Vagina (tissue), 2 donors: Measurements from ENCODE around the gene DNASE1L3. TPM values are rescaled to one million over a fixed set of nuclear protein-coding genes. Genes with fewer than 3 reads are reported as not detected.
A peak's percentile ranks its signal among the peaks of the same experiment; 100 is the strongest.

Experiments
- DNase-seq, 2 donors: peaks; one replicate each; pipeline ENCODE4 v3.0.0-alpha.2; 2017; ENCODE audit errors: extremely low spot score in 2 of 2
- H3K27ac ChIP-seq: fragments of 200-600 bp; sonication (generic); one replicate; pipeline ENCODE4 v1.5.1; 2019
- H3K27me3 ChIP-seq: fragments of 200-600 bp; sonication (generic); one replicate; pipeline ENCODE4 v1.5.1; 2019
- H3K36me3 ChIP-seq, 2 donors: fragments of 200-600 bp; sonication (generic); one replicate each; pipeline ENCODE4 v1.5.1; 2017 to 2019
- H3K4me1 ChIP-seq: fragments of 200-600 bp; sonication (generic); one replicate; pipeline ENCODE4 v1.5.1; 2019
- H3K4me3 ChIP-seq, 2 donors: fragments of 200-600 bp; sonication (generic); 1 replicate in 1 of 2; 2 replicates in 1 of 2; pipeline ENCODE4 v1.5.1; 2016 to 2019
- H3K9me3 ChIP-seq: fragments of 200-600 bp; sonication (generic); one replicate; pipeline ENCODE4 v1.5.1; 2019
- CTCF ChIP-seq, 3 experiments: fragments of 450-650 bp in 2 of 3; fragments of 200-600 bp in 1 of 3; sonication (generic) in 1 of 3; IDR thresholded peaks; one replicate each; pipeline ENCODE4 v1.5.1; 2017 to 2019; ENCODE audit warnings: antibody characterized with exemption in 3 of 3, mild to moderate bottlenecking in 2 of 3, moderate library complexity in 2 of 3
- POLR2A ChIP-seq, 2 donors: fragments of 450-650 bp; IDR thresholded peaks; one replicate each; pipeline ENCODE4 v1.6.1; 2017; ENCODE audit warnings: antibody characterized with exemption in 2 of 2, mild to moderate bottlenecking in 2 of 2, moderate library complexity in 2 of 2
- POLR2AphosphoS5 ChIP-seq, 2 donors: sonication (generic); formaldehyde crosslinking; IDR thresholded peaks; one replicate each; pipeline ENCODE4 v1.9.0; 2017; ENCODE audit warnings: antibody characterized with exemption in 2 of 2, mild to moderate bottlenecking in 2 of 2, low read depth in 1 of 2; ENCODE audit not compliant: insufficient read depth in 1 of 2
- intact Hi-C: fragments of 100-400 bp; cut with DNase I; formaldehyde crosslinking; loops from one replicate; pipeline ENCODE4 v1.15.1; 2023
- total RNA-seq: library from RNA; depleted of rRNA; stranded (reverse); fragments of >200 nt; gene quantifications from one replicate; pipeline ENCODE4 v1.2.3, GENCODE V29; 2016

The DNASE1L3 gene
- total RNA-seq, 1 donor from 2014 or later: 13.3 TPM

GRCh38 chr3:58200121-58200709 lies 10.6 kb downstream of the DNASE1L3 start:
- intact Hi-C loops: no loop called here
- no peaks in the 10 kb centered on the region for H3K36me3 ChIP-seq
- no peaks in the 10 kb centered on the region for H3K27me3 ChIP-seq
- DNase-seq: no peak
- no peaks in the 10 kb centered on the region for H3K9me3 ChIP-seq
- TF ChIP-seq CTCF (IDR thresholded peaks at IDR 0.05): no peak
- TF ChIP-seq POLR2AphosphoS5 (IDR thresholded peaks at IDR 0.05; ENCODE audit: insufficient read depth in 1 of 2, low read depth in 1 of 2): no peak
- TF ChIP-seq POLR2A (IDR thresholded peaks at IDR 0.05): no peak
- H3K4me3 ChIP-seq: no peak overlapping the region
- H3K4me1 ChIP-seq: peaks cover 27% of the 10 kb centered on the region
- H3K27ac ChIP-seq: peak overlapping the region; percentile 29

GRCh38 chr3:58198804-58199203 lies 12.0 kb downstream of the DNASE1L3 start:
- intact Hi-C loops: no loop called here
- Histone ChIP-seq H3K36me3 (no peaks in the 10 kb centered on the region), H3K4me1 (peaks cover 27% of the 10 kb centered on the region), H3K27me3 (no peaks in the 10 kb centered on the region), H3K9me3 (no peaks in the 10 kb centered on the region), H3K4me3 (no peak overlapping the region), H3K27ac (peak overlapping the region; percentile 53)
- DNase-seq: no peak
- TF ChIP-seq POLR2AphosphoS5 (IDR thresholded peaks at IDR 0.05; ENCODE audit: insufficient read depth in 1 of 2, low read depth in 1 of 2): peak in 1 of 2 donors; percentile 48
- TF ChIP-seq CTCF (IDR thresholded peaks at IDR 0.05): no peak
- TF ChIP-seq POLR2A (IDR thresholded peaks at IDR 0.05): no peak

- intact Hi-C loops: no loop called here
- Histone ChIP-seq H3K36me3 (no peaks in the 10 kb centered on the region), H3K4me3 (no peak overlapping the region), H3K9me3 (no peaks in the 10 kb centered on the region), H3K27me3 (no peaks in the 10 kb centered on the region), H3K4me1 (peaks cover 27% of the 10 kb centered on the region), H3K27ac (no peak overlapping the region)
- DNase-seq: no peak
- TF ChIP-seq POLR2AphosphoS5 (IDR thresholded peaks at IDR 0.05; ENCODE audit: insufficient read depth in 1 of 2, low read depth in 1 of 2) (no peak), POLR2A (IDR thresholded peaks at IDR 0.05) (no peak), CTCF (IDR thresholded peaks at IDR 0.05) (no peak)
Measured at GRCh38 chr3:58198362-58198761, 12.4 kb downstream of the DNASE1L3 start.

- intact Hi-C loops: no loop called here
- no peak overlapping the region for H3K4me3 ChIP-seq
- no peak for DNase-seq
- H3K27ac ChIP-seq: no peak overlapping the region
- TF ChIP-seq POLR2AphosphoS5 (IDR thresholded peaks at IDR 0.05; ENCODE audit: insufficient read depth in 1 of 2, low read depth in 1 of 2) (no peak), CTCF (IDR thresholded peaks at IDR 0.05) (no peak), POLR2A (IDR thresholded peaks at IDR 0.05) (no peak)
- H3K9me3 ChIP-seq: no peaks in the 10 kb centered on the region
- H3K27me3 ChIP-seq: no peaks in the 10 kb centered on the region
- H3K4me1 ChIP-seq: peaks cover 27% of the 10 kb centered on the region
- no peaks in the 10 kb centered on the region for H3K36me3 ChIP-seq
Measured at GRCh38 chr3:58197588-58197987, 13.2 kb downstream of the DNASE1L3 start.

GRCh38 chr3:58193682-58194407 lies 16.9 kb downstream of the DNASE1L3 start:
- no peaks in the 10 kb centered on the region for H3K9me3 ChIP-seq
- no peak for DNase-seq
- TF ChIP-seq POLR2AphosphoS5 (IDR thresholded peaks at IDR 0.05; ENCODE audit: insufficient read depth in 1 of 2, low read depth in 1 of 2) (no peak), POLR2A (IDR thresholded peaks at IDR 0.05) (no peak), CTCF (IDR thresholded peaks at IDR 0.05) (no peak)
- intact Hi-C loops: no loop called here
- H3K27ac ChIP-seq: no peak overlapping the region
- peaks cover 11% of the 10 kb centered on the region for H3K4me1 ChIP-seq
- no peaks in the 10 kb centered on the region for H3K27me3 ChIP-seq
- H3K36me3 ChIP-seq: no peaks in the 10 kb centered on the region
- H3K4me3 ChIP-seq: no peak overlapping the region
